NCI-H345 (cell line): ENCODE measurements around the gene THSD7B.
"Not testable (repeated sequence)": the region's sequence is repeated elsewhere in the genome, so short reads cannot be mapped to it uniquely, and the experiment has no call there.

Source experiments
- DNase-seq: peaks from one replicate; lab custom pipeline; 2025; lab: John Stamatoyannopoulos, UW

Gene THSD7B

DNA sequence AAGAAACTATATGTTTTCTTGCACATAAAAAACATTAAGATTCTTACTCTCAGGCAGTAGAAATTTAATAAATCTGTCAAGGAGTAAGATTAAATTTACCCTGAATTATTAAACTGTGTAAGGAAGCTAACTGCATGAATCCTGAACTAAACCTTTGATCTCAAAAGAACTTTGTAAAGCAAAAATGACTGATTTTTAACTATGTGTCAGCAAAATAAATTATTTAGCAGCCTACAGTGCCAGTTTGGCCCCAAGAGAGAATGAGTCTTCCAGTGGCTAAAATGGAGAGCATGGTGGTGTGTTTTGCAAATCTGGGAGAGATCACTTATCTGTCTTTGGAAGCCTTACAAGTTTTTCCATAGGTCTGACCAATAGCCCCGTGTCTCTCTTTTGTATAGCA lies 190.7 kb downstream of the THSD7B start:
- no peak for DNase-seq

DNA sequence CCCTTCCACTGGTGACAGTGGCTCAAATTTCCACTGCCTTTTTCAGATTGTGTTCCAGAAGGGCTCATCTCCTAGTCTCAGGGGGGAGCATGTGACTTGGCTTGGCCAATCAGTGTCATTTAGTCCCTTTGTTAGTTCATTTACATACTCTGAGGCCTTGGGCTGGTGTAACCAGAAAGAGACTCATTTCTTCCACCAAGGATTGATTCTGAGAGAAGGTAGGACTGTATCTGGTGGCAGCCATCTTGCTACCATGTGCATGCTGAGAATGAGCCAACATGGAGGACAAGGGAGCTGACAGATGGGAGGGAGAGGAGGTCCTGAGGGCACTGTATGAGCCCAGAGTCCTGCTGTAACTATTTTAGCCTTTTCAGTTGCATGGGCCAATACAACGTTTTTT lies 191.7 kb downstream of the THSD7B start:
- no peak for DNase-seq

DNA sequence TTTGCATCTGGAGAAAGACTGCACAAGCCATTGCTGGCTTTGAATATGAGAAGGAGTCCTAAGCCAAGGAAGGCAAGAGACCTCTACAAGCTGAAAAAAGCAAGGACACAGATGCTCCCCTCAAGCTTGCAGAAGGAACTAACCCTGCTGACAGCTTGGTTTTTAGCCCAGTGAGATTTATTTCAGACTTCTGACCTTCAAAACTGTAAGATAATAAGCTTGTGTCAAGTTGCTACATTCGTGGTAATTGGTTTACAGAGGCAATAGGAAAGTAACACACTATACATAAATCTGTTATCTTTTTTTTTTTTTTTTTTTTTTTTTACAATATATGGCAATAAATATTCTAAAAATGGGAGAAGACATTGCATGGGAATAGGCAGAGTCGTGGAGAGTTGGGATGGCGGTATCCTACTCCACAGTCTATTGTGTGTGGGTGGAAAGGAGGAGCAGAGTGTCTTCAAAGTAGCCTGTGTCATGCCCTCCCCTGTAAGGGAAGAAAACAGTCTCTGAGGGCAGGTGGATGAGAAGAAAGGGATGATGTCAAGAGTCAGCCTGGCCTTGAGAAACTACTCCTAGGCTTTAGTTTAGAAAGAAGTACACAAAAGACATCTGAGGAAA lies 196.9 kb downstream of the THSD7B start:
- no peak for DNase-seq

DNA sequence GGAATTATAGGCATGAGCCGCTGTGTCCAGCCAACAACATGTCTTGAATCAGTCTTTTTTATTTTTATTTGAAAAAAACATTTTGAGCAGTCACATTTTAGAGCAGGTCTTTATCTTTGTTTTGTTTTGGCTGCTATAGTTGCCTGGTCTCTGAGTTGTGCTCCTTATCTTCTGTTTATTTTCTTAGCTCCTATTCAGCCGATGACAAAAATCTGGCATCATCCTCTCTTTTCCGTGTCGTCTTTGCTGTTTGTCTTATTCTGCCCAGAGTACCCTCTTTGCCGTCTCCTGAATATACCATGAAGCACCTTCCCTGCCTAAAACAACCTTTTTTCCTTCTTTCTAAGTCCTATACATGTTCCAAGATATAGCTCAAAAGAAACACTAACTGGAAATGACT lies 201.1 kb downstream of the THSD7B start:
- DNase-seq = no peak

DNA sequence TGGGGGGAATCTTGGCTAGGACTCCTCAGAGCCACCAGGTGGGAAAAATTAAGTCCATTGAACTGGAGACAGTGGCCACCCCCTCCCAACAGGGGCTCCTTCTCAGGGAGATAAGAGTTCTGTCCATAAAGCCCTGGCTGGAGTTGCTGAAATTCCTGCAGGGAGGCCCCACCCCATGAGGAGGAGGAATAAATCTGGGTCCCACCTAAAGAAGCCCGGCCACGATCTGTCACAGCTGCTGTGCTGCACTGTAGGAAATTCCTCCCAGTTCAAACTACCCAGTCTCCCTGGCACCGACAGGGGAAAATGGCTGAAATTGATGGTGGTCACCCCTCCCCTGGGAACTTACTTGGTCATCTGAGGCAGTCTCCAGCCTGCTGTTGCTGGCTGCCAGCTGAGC lies 215.0 kb downstream of the THSD7B start:
- DNase-seq = no peak

DNA sequence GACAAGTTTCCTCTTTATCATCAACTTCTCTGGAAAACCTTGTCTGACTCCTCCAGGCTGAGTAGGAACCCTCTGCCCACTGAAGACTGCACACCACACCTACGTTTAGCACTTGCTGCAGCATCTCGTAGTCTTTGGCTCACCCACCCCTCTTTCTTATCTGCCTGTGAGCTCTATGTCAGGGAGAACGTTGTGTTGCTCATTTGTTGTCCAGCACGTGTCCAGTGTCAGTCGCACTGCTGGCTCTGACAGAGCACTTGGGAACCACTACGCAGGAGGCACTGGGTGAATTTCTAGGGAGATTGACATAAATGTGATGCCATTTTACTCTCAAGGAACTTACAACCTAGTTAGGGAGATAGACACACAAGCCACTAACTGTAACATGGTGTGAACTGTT lies 216.3 kb downstream of the THSD7B start:
- not testable (repeated sequence) for DNase-seq

DNA sequence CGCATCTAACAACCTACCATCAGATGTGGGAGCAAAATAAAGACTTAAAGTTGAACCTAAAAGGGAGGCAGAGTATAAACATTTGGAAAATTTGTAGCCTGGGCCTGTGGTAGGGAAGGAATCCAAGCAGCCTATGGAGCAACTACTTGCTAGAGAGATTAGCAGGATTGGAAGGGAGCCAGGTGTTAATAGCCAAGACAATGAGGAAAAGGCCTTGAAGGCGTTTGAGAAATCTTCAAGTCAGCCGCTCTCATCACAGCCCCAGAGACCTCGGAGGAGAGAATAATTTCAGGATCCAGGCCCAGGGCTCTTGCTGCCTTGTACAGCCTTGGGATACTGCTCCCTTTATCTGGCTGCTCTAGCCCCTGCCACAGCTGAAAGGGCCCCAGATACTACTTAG lies 219.7 kb downstream of the THSD7B start:
- no peak for DNase-seq

DNA sequence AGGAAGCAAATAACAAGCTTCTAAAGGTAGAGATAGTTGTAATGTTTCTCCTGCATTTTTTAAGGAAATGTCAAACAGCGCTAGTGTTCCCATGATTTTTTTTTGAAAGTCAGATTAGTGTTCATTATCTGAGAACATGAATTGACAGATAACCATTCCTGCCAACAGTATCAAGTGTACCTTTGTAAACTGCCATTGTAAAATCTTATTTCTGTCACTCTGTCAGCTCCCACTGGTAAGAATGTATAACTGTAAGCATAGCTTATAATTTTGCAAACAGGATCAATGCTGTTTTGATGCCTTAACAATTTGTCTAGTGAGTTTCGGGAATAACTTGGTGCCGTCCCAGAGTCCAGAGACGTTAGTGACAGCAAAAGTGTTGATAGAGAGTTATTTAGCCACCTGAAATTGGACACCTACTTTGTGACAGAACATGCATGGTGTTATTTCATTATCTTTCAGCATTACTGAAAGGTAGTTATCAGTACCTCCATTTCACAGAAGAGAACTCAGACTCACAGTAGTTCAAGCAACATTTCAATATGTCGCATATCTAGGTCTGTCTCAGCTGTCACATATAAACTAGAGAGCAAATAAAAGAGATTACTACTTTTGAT lies 221.4 kb downstream of the THSD7B start:
- DNase-seq = no peak

DNA sequence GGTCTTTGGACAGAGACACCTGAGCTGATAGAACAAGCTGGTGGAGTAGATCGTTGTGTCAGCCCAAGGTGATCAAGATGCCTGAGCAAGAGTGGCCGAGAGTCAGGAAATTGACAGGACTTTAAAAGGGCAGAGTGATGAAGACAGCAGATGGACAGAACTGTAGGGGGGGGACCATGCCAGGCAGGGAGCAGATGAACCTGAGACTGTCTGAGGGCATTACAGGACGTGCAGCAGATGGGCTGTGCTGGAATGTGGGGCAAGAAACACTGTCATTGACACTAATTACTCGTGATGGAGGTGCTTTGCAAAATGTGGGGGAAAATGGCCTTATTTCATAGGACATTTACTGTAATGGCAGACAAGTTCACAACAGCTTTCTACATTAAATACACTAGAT lies 225.0 kb downstream of the THSD7B start:
- no peak for DNase-seq

DNA sequence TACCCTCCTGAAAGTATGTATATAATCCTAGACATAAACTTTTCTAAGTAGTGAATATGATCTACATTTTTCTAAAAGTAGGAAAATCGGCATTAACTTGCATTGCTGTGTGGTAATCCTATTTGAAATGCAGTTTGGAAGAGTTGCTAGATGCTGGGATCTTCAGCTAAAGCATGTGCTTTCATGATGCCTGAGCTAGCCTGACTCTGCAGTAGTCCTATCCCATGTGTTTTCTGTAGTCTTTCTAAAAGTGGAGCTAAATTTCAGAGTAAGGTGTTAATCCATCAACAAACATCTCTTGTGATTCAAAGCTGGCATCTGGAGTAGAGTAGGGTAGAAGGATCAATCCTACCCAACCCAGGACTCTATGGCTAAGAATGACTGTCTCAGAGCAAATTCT lies 229.4 kb downstream of the THSD7B start:
- DNase-seq = no peak

DNA sequence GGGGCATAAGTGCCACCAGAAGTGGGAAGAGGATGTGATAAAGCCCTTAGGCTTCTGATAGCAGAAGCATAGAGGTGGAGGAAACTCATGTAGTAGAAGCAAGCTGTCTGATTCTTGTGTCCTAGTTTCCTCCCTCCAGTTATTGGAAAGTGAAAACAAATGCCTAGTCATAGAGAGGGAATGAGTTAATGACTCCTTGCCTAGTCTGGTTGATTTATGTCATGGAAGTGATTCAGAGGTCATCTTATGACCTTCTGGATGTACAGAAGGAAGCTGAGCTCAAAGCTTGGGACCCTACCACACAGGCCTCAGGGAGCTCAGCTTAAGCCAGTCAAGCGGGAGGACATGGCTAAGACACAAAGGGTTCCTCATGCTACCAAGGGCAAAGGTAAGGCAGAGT lies 232.2 kb downstream of the THSD7B start:
- DNase-seq = no peak

DNA sequence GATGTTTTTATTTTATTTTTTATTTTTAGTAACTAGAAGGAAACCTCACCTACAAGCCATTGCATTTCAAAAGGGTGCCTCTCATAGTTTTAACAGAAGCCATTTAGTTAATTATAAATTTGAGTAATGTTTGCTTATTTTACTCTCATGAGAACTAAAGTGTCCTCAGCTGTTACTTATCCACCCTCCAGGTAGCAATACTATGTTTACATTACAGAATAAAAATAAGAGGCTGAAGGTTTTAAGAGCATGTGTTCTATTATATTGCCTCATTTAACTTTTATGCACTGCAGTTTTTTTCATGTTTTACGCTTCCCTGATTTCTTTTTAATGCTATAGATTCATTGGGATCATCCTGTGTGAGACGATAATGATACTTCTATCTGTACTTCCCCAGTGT lies 235.5 kb downstream of the THSD7B start:
- peak; percentile 76 for DNase-seq

DNA sequence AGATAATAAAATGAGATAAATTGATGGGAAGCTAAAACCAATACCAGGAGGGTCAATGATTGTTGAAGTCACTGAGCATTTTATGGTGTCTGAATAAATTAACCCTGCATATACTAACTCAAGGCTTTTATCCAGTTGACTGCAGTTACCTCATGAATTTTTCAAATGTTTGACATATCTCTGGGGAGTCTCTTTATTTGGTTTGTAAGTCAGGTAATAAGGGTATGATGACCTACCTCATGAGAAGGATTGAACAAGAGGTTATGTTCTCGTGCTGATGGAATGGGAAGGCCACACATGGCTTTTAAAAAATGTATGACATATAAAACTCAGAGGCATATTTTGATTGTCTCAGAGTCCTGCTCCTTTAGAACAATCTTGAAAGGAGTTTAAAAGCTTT lies 237.6 kb downstream of the THSD7B start:
- no peak for DNase-seq

DNA sequence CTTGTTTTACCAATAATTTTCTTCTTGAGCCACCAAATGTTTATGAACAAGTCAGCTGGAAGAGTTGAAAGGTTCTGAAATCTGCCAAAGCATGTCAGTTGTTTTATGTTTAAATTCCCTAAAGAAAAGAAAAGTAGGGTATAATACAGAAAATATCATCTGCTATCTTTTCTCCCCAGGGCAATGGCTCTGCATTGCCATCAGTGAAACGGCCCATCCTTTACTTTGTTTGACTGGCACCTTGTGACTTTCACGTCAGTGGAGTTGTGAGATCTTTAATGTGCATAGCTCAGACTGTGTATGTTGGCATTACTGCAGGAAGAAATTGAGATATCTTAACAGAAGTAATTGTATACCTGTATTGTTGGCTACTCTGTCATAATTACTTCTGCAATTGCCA lies 239.9 kb downstream of the THSD7B start:
- DNase-seq = no peak

DNA sequence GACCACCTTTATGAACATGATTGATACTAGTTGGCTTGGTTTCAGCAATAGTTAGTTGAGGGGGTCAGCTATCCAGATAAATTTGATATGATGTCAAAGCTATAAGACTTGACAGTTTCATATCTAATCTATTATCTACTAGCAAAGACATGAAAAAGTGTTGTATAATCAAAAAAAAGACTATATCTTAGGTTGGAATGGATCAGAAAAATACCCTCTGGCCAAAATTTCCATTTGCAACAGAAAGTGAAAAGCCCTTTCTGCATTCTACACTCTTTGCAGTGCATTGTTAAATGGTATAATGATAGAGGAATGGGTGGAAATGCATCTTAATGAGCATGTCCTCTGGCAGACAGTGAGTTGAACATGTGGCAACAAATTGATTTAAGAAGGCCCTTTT lies 242.6 kb downstream of the THSD7B start:
- no peak for DNase-seq

DNA sequence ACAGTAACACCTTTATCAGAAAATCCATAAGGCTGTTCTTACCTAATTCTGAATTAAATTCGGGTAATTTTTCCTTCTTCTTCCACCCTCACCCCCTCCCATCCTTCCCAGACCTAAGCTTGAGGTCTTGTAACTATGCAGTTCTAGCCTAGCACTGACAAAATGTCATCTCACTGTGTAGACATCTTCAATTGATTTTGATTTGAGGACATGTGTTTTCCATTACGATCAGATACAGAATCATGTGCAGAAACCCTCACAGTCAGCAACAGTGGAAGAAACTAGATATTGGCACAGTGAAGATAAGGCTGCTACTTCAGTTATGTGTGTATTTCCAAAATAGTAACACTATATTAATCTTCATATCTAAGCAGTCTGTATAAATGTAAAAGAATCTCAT lies 244.6 kb downstream of the THSD7B start:
- DNase-seq = no peak

DNA sequence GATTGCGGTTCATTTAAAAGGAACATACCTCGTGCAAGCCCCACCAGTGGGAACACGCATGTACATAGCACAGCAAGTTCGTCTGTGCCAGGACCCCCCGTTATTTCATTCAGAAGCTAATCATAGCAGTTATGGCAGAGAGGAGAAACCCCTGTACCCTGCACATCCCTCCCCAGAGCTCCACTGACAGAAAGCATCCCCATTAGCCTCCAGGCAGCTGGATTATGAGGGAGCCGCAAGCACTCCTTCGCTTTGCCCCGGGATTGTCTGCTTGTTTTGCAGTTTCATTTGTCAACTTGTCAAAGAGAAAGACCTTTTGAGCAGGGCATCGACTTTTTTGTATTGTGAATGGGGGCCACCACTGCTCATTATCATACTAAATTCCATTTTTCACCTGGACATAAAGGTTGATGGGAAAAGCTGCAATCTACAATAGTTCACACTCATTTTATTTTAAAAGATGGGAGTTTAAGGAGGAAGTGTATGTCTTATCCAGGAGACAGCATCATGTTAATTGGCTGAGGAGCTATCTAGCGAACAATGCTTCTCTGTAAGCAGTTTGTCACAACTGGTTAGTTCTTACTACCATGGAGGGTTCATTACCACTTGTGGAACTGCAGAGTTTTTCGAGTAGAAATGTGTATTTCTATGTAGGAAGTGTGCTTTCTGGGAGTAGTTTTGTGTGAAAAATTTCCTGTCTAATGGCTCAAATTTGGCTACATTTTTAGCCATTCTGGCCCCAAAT lies 255.3 kb downstream of the THSD7B start:
- DNase-seq = no peak

DNA sequence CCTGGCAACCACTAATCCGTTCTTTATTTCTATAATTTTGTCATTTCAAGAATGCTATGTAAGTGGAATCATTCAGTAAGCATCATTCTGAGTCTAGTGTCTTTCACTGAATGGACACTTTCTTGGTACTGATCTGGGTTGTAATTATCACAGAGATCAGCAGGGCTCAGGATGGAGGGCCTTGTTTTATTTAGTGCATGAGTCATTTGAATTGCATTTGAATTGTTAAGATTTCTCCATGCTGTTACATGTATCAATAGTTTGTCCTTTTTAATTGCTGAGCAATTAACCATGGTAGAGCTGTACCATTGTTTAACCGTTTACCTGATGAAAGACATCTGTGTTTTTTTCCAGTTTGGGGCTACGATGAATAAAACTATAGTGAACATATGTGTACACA lies 256.4 kb downstream of the THSD7B start:
- DNase-seq = no peak

DNA sequence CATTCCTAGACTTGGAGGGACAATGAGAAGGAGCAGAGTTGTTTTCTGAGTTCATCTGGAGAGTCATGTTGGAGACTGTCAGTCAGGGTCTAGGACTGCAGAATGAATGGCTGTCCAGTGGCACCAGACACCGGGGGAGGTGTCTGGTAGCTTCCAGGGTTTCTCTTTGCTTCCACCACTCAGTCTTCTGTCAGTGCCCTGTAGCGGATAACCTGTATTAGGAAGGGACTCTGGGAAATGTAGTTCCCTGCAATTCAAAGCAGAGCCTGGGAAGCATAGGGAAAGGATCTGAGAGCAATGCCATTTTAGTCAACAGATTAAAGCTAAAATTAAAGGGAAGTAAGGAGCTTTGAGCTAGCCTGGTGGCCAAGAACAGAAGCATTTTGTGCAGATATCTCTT lies 257.9 kb downstream of the THSD7B start:
- DNase-seq = no peak

DNA sequence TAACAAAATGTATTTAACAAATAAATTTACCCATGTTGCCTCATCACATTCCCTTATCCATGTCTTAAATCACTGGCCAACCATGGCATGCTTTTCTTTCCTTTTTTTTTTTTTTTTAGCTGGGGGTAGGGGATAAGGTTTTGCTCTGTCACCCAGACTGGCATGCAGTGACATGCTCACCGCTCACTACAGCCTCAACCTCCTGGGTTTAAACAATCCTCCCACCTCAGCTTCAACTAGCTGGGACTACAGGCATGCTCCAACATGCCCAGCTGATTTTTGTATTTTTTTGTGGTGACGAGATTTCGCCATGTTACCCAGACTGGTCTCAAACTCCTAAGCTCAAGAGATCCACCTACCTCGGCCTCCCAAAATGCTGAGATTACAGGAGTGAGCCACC lies 266.4 kb downstream of the THSD7B start:
- no peak for DNase-seq

DNA sequence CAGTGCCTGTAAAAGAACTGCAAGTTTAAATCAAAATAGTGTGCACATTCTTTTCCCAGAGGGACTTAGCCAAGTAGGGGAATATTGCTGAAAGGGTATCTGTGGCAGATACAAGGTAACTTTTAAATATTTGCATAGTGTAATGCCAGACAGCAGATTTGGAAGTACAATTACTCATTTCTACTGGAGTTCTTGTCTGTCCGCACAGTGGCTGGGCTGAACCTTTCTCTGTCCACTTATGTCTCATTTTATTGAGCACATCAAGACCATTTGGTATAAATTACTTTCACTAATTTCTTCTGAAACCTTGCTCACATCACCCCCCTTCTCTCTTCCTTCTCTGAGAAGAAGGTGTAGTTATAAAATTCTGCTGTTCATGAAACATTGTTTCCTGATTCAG lies 271.3 kb downstream of the THSD7B start:
- DNase-seq = no peak

DNA sequence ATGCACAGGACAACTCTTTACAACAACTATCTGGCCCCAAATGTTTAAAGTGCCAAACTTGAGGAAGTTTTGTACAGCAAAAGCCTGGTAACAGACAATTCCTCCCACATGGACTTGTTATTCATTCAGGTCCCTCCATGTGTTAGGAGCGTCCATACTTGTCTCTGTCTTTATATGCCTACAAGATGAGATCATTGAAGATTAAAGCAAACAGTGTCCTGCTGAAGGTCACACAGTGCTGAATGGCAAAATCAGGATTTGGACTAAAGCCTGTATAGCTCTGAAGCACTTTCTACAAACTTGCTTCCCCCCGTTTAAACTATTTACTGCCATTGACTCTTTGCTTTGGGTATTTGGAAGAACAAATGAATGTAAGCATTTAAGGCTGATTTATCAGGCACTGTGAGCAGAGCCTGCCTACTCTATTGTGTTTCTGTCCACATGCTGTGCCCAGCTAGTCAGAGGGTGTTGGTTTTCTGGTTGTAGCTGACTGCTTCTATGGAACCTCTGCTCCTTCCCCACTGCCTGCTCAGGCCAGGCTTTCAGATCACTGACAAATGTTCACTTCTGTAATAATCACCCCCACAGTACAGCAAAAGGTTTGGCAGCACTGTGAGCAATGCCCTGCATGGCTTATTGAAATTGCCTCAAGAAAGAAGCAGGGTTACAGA lies 274.3 kb downstream of the THSD7B start:
- no peak for DNase-seq

DNA sequence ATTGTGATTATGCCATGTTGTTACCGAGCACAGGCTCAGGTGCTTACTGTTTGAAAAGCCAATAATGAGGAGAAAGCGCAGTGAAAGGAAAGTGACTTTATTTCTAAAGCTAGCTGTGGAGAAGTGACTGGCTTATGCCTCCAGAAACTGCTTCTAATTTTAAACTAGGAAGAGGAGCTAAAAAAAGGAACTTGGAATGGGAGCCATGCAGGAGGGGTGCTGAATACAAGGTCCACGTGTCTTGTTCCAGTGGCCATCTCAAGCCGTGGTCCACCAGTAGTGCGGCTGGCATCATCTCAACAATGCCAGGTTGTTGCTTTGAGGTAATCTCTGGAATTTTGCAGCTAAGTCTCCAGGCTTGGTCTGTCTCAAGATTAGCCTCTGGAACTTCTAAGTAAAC lies 282.0 kb downstream of the THSD7B start:
- no peak for DNase-seq
